ENCODE measurements around the gene CHDH.

Gene CHDH

DNA sequence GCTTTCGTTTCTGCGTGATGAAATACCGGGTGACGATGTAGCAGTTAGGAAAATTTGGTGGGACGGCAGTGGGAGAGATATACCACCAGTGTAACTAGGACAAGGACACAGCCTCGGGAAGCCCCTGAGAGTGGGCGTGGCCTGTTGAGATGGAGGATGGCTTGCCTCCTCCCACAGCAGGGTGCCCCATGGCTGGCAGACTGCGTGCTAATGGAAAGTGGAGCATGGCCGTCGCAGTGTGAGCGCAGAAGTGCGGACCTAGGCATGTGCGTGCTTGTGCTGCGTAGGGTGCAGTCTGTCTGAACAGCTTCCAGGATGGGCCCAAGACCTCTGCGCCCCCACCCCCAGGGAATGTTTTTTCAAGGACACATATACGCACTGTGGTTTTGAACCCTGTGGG is 56.8 kb downstream of the CHDH start:
- Mint-ChIP-seq H3K9me3 (no peaks in the 10 kb centered on the region), H3K27ac (no peak overlapping the region), H3K4me1 (no peaks in the 10 kb centered on the region), H3K27me3 (ENCODE audit: low read depth) (peaks cover 11% of the 10 kb centered on the region), H3K36me3 (ENCODE audit: low read depth) (no peaks in the 10 kb centered on the region), H3K4me3 (no peak overlapping the region)
- TF ChIP-seq, protein P1, sequence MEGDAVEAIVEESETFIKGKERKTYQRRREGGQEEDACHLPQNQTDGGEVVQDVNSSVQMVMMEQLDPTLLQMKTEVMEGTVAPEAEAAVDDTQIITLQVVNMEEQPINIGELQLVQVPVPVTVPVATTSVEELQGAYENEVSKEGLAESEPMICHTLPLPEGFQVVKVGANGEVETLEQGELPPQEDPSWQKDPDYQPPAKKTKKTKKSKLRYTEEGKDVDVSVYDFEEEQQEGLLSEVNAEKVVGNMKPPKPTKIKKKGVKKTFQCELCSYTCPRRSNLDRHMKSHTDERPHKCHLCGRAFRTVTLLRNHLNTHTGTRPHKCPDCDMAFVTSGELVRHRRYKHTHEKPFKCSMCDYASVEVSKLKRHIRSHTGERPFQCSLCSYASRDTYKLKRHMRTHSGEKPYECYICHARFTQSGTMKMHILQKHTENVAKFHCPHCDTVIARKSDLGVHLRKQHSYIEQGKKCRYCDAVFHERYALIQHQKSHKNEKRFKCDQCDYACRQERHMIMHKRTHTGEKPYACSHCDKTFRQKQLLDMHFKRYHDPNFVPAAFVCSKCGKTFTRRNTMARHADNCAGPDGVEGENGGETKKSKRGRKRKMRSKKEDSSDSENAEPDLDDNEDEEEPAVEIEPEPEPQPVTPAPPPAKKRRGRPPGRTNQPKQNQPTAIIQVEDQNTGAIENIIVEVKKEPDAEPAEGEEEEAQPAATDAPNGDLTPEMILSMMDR (IDR thresholded peaks at IDR 0.05; ENCODE audit: unreplicated experiment in 3 of 3), result no peak

GRCh38 chr3:53788038-53788437 is 58.2 kb downstream of the CHDH start:
- Mint-ChIP-seq H3K27ac (no peak overlapping the region), H3K27me3 (ENCODE audit: low read depth) (peaks cover 11% of the 10 kb centered on the region), H3K4me3 (no peak overlapping the region), H3K36me3 (ENCODE audit: low read depth) (no peaks in the 10 kb centered on the region), H3K9me3 (no peaks in the 10 kb centered on the region), H3K4me1 (no peaks in the 10 kb centered on the region)
- TF ChIP-seq, protein P1 (IDR thresholded peaks at IDR 0.05; ENCODE audit: unreplicated experiment in 3 of 3), result no peak

DNA sequence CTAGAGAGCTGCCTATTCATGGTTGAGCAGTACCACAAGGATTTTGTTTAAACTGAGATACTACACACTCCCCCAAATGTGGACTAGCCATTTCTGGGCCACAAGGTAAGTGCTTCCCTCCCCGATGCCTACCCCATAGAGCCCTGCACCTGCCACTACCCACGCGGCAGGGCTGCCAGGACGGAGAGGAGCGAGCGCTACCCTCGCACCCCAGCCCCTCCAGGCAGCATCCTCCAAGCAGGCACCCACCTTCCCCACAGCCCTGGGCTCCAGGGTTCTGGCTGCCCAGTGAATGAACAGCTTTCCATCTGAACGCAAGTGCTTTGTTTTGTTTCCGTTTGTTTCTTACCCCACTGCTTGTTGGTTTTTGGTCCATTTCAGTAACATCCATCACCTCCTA is 59.2 kb downstream of the CHDH start:
- no peaks in the 10 kb centered on the region for H3K4me1 Mint-ChIP-seq
- no peak overlapping the region for H3K4me3 Mint-ChIP-seq
- TF ChIP-seq, protein P1 (IDR thresholded peaks at IDR 0.05; ENCODE audit: unreplicated experiment in 3 of 3), result no peak
- no peaks in the 10 kb centered on the region for H3K36me3 Mint-ChIP-seq (ENCODE audit: low read depth)
- no peaks in the 10 kb centered on the region for H3K9me3 Mint-ChIP-seq
- no peak overlapping the region for H3K27ac Mint-ChIP-seq
- peaks cover 6% of the 10 kb centered on the region for H3K27me3 Mint-ChIP-seq (ENCODE audit: low read depth)

- peaks cover 15% of the 10 kb centered on the region for H3K4me1 Mint-ChIP-seq
- H3K36me3 Mint-ChIP-seq (ENCODE audit: low read depth), result no peaks in the 10 kb centered on the region
- no peaks in the 10 kb centered on the region for H3K9me3 Mint-ChIP-seq
- TF ChIP-seq, protein P1 (IDR thresholded peaks at IDR 0.05; ENCODE audit: unreplicated experiment in 3 of 3), result no peak
- no peak overlapping the region for H3K4me3 Mint-ChIP-seq
- no peak overlapping the region for H3K27ac Mint-ChIP-seq
- H3K27me3 Mint-ChIP-seq (ENCODE audit: low read depth), result peaks cover 17% of the 10 kb centered on the region
Measured at GRCh38 chr3:53780806-53781205, 65.4 kb downstream of the CHDH start.

DNA sequence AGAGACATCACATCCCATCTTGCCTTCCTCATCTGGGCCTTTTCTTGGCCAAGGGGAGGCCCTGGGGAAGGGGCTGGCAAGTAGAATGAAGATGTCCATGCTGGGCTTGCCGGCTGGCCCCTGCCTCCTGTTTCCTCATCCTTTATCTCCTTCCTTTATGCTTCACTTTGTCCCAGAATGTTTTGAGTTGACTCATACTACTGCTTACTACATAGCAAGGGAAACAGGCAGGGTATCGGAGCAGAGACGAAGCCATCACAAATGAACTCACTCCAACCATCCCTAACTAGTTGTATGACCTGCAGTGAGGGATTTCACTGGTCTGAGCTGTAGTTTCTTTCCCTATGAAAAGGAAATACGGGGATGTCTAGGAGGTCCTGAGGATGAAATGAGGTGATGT is 66.0 kb downstream of the CHDH start:
- Mint-ChIP-seq H3K9me3 (no peaks in the 10 kb centered on the region), H3K27me3 (ENCODE audit: low read depth) (peaks cover 13% of the 10 kb centered on the region), H3K4me3 (no peak overlapping the region), H3K4me1 (peaks cover 16% of the 10 kb centered on the region), H3K27ac (no peak overlapping the region), H3K36me3 (ENCODE audit: low read depth) (no peaks in the 10 kb centered on the region)
- TF ChIP-seq, protein P1 (IDR thresholded peaks at IDR 0.05; ENCODE audit: unreplicated experiment in 3 of 3), result no peak

DNA sequence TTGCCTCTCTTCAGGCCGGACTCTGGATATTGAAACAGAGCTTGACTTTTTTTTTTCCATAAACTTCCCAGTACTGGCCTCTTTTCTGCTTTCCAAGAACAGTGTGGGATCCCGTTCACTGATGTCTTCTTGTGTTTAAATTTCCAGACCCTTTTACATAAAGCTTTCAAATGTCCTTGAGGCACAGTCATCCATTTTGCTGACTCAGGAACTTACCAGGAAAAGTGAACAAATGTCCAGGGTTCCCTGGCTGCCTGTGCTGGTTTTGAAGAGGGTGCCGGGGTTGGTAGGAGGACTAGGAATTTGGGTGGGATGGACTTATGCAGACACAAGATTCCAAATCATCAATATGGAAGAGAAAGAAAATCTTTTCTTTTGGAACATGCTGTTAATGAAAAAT is 68.1 kb downstream of the CHDH start:
- Mint-ChIP-seq H3K27me3 (ENCODE audit: low read depth) (peaks cover 13% of the 10 kb centered on the region), H3K36me3 (ENCODE audit: low read depth) (no peaks in the 10 kb centered on the region), H3K9me3 (no peaks in the 10 kb centered on the region), H3K4me3 (no peak overlapping the region), H3K27ac (no peak overlapping the region), H3K4me1 (peaks cover 28% of the 10 kb centered on the region)
- TF ChIP-seq, protein P1 (IDR thresholded peaks at IDR 0.05; ENCODE audit: unreplicated experiment in 3 of 3), result no peak
